CD4-positive, alpha-beta T cell treated with Interleukin-10 for 1 hour (primary cell): ENCODE data around the gene NUDT9.
"Not testable (repeated sequence)": the region's sequence is repeated elsewhere in the genome, so short reads cannot be mapped to it uniquely, and the experiment has no call there.

Experiments used
- DNase-seq: peaks from one replicate; pipeline ENCODE4 v3.0.0-alpha.2; 2020

Gene NUDT9

DNA sequence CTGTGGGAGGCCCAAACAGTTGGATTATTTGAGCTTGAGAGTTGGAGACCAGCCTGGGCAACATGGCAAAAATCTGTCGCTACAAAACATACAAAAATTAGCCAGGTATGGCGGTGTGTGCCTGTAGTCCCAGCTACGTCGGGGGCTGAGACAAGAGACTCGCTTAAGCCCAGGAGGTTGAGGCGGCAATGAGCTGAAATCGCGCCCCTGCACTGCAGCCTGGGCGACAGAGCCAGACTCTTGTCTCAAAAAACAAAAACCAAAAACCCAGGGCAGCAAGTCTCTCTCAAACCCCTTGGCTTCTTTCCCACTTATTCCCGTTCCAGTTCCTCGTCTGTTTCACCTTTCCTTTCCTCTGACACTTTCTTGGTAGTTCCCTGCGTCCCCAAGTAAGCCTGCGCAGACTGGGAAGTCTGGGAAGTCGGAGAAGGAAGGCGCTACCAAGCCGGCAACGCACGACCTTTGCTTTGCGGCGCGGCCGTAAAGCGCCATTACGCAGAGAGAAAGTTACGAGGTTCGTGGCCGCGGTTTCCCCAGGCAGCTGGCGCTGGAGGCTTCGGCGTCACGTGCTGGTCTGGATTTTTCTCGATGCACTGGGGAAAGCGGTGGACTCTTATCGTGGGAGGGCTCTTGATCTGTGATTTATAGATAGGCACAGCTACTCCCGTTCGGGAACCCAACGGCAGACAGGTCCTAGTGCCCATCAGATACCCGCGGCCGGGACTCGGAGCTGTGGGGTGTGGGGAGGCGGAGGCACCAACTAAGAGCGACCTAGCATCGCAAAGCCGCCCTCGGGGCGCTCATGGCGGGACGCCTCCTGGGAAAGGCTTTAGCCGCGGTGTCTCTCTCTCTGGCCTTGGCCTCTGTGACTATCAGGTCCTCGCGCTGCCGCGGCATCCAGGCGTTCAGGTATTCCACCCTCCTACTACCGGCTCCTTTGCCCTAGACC, at the start of gene NUDT9:
NUDT9 (plus strand) TSS at position 470 of the 949 bp plus-strand sequence; CDS start at position 803, 333 bp downstream.
- DNase-seq: peak; percentile 90

- peak; percentile 58 for DNase-seq
Observed at GRCh38 chr4:87375719-87376291, 46.6 kb upstream of the NUDT9 start.

- no peak for DNase-seq
Observed at GRCh38 chr4:87377816-87378215, 44.6 kb upstream of the NUDT9 start.

DNA sequence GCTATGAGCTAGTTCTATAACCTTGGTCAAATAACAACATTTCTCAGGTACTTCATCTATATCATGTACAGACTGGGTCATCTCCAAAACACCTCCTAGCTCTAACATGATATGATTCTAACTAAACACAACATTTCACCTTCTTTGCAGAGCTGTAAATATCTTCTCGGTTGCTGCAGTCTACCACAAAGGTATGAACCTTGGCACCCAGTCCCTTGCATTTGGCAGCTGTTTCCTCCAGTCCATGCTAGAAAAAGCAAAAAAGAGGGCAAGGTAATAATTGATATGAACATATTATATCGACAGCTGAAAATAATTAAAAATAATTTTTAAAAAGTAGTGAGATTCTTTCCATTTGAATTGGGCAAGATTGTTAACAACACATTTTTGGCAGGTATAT, 40.3 kb upstream of the NUDT9 start:
- no peak for DNase-seq

DNA sequence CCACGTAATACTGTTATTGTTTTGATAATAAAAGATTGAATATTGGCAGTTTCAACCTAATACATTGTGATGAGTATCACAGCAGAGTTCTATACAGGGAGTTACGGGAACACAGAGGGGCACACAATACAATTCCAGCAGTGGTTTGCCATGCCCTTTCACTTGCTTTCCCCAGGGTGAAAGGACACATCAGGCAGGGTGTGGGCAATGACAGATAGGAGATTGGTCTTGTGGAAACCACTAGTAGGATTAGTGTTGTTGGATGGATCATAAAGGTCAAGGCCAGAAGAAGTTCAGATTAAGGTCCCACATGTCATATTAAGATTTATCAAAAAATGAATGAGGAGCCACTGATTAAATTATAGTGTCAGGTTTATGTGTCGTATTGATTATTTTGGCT, 39.4 kb upstream of the NUDT9 start:
- no peak for DNase-seq

- not testable (repeated sequence) for DNase-seq
Observed at GRCh38 chr4:87384466-87385132, 37.8 kb upstream of the NUDT9 start.

DNA sequence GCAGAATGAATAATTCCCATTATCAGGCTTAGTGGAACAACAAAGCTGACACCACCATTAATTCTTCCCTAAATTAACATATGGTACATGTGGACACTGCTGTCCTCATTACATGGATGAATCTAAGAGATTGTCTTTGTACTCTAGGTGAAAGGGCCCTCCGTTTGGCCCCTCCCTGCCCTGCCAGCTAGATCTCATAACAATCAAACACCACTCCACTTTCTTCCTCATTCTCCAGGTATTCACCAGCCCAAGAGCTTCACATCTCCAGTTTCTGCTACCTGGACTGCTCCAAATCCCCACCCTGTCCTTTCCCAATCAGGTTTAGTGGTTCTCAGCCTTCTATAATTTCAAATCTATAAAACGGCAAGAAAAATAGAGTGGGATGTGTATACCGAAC, 35.1 kb upstream of the NUDT9 start:
- no peak for DNase-seq

DNA sequence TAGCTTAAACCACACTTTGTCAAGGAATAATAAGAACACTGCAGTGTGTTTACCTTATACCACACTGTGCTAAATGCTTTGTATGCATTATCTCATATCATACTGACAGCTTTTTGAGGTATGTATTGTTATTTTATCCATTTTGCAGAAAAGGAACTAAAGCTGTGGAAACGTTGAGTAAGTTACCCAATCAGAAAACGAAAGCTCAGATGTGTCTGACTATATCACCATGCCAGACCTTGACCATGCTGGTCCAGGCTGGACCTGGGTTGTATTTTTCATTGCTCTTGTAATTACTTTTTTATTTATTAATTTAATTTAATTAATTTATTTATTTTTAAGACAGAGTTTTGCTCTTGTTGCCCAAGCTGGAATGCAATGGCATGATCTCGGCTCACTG, 33.5 kb upstream of the NUDT9 start:
- DNase-seq: no peak

DNA sequence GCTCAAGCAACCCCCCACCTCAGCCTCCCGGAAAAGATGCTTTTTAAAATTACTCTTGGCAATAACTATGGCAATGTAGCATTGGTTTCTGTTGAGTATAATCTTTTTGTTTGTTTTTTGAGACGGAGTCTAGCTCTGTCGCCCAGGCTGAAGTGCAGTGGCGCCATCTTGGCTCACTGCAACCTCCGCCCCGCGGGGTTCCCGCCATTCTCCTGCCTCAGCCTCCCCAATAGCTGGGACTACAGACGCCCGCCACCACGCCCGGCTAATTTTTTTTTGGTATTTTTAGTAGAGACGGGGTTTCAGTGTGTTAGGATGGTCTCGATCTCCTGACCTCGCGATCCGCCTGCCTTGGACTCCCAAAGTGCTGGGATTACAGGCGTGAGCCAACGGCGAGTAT, 32.3 kb upstream of the NUDT9 start:
- DNase-seq: not testable (repeated sequence)

DNA sequence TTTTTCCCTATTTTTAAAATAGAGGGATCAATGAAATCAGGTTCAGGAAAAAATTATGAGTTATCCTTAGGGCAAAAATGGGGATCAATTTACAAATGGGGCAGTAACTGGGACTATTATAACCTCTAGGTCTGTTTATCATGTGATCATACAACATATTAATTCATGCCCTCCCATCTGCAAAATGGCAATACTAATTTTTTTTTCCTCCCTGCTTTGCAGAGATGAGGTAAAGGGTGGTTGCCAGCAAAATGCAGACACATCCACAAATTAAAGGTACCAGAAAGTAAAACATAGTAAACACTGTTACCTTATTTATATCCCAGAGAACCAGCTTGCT, 31.9 kb upstream of the NUDT9 start:
- no peak for DNase-seq

- peak; percentile 87 for DNase-seq
Observed at GRCh38 chr4:87390891-87391575, 31.3 kb upstream of the NUDT9 start, which contains the start of gene HSD17B11. TSS of gene HSD17B11 (minus strand) at chr4:87391188. CDS start at chr4:87391070, 118 bp downstream.

DNA sequence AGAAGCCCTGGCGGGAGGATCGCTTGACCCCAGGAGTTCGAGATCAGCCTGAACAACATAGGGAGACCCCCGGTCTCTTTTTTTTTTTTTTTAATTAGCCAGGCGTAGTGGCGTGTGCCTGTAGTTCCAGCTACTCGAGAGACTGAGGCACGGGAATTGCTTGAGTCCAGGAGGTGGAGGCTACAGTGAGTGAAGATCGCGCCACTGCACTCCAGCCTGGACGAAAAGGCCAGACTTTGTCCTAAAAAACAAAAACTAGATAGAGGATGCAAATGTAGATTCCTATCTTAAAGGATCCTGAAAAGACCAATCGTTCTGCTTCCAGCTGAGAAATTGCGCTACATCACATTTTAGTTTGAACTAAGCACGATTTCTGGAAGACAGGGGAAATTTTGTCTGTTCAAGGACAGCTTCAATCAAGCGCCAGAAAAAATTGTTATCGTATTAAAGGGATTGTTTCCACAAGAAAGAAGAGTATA, 30.8 kb upstream of the NUDT9 start:
- DNase-seq: no peak

DNA sequence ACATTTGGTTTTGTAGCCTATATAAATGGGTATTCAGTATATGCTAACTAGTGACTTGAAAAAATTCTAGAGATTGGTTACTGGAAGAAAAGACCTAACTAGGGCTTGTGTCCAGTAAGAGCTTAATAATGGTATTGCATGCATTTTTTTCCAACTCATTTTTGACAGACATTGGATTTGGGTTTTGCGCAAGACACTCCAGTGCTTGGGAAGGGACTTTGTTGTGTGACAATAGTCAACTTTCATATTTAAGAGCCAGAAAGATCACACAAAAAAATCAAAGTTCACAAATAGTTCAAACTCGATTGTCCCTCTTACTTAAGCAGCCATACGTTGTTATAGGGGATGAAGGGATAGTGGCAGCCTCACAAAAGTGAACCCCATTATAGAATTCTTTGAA, 30.2 kb upstream of the NUDT9 start:
- no peak for DNase-seq

GRCh38 chr4:87395073-87395472, 27.3 kb upstream of the NUDT9 start:
- not testable (repeated sequence) for DNase-seq

GRCh38 chr4:87395851-87396250, 26.5 kb upstream of the NUDT9 start:
- not testable (repeated sequence) for DNase-seq

DNA sequence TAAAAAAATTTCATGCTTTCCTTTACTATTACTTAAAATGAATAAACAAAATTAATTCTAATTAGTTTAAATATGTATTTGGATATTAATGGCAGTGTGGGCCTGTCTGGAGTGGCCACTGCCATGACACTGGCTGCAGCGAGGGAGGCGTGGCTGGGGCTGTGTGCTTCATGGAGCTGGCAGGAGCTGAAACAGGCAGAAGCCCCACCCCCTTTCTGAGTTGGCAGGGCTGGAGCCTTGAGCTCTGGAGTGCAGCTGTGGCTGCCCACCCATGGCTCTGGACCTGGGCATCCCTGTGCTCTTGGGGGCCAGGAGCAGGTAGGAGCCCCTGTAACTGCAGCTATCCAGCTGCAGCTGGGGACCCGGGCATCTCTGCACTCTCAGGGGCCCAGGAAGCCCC, 23.2 kb upstream of the NUDT9 start:
- no peak for DNase-seq

DNA sequence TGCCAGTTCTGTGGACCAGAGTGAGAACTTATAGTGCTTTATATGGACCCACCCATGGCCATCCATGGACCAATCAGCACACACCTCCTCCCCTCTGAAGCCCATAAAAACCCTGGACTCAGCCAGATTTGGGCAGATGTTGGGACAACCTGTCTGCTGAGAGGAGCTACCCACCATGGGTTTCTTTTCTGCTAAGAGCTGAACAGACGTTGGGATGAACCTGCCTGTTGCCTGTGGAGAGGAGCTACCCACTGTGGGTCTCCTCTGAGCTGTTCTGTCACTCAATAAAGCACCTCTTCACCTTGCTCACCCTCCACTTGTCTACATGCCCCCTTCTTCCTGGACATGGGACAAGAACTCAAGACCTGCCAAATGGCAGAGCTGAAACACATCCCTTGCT, 22.4 kb upstream of the NUDT9 start:
- DNase-seq: no peak

DNA sequence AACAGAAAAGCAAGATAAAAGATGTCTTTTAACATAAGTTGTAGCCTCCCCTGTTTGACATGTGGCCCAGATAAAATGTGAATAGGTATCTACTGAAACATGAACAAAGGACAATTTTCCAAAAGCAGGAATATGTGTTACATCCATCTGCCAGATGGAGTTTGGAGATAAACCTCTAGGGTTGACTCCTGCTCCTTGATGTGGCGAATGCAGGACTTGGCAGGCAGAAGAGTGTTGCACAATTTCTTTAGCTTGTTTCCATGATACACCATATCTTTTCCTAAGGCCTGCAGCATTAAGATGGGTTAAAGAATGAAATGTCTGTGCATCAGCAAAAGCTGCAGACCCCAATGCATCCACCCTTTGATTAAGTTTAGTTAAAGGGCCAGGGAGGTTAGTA, 18.6 kb upstream of the NUDT9 start:
- DNase-seq: not testable (repeated sequence)

DNA sequence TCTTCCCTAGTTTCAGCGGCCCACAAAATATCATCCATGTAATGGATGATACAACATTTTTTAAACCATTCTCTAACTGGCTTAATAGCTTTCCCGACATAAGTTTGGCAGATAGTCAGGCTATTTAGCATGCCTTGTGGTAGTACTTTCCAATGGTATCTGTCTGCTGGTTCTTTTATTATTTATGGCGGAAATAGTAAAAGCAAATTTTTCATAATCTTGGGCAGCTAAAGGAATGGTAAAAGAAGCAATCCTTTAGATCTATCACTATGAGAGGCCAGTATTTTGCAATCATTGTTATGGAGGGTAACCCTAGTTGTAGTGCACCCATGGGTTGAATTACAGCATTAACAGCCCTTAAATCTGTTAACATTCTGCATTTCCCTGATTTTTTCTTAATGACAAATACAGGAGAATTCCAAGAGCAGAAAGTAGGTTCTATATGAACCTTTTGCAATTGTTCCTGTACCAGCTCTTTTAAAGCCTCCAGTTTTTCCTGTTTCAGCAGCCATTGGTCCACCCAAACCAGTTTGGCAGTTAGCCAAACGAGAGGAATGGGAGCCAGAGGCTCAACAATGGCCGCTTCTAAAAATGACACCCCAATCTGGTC, 17.1 kb upstream of the NUDT9 start:
- no peak for DNase-seq

GRCh38 chr4:87406462-87406861, 15.9 kb upstream of the NUDT9 start:
- no peak for DNase-seq

- not testable (repeated sequence) for DNase-seq
Observed at GRCh38 chr4:87406902-87407301, 15.5 kb upstream of the NUDT9 start.

DNA sequence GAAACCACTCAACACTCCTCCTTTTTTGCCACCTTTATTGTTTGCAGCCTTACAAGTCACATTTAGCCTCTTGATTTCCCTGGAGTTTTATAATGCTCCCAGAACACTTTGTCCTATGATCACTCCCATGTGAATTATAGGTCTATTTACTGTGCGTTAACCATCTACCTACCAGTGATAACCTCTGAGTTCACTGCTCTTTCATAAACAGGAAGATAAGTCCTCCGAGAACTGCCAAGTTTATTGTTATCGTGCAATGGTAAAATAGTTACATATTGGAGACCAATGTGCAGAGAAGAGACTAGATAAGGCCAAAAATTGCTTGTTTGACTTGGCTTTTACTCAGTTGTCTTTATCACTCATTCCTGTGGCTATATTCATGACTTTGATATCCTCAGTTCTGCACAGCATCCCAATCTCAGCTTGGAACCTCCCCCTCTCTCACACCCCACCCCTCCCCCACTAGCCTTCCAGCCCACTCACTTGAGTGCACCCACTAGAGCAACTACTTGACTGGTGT, 12.9 kb upstream of the NUDT9 start:
- DNase-seq: no peak
